HEK293T (cell line): ENCODE measurements around the gene HSBP1L1.

Experiments used
- BHLHE40 ChIP-seq: fragments of 450-650 bp; IDR thresholded peaks from 2 replicates; pipeline ENCODE4 v1.6.1; 2016; ENCODE audit warnings: mild to moderate bottlenecking, moderate library complexity, borderline replicate concordance
- CTBP1 ChIP-seq: fragments of 450-650 bp; IDR thresholded peaks from 2 replicates; pipeline ENCODE4 v1.6.1; 2016; ENCODE audit warnings: borderline replicate concordance
- FOXA1 ChIP-seq: fragments of 450-650 bp; IDR thresholded peaks from 2 replicates; pipeline ENCODE4 v1.6.1; 2016; ENCODE audit warnings: mild to moderate bottlenecking
- TARDBP ChIP-seq: fragments of 450-650 bp; IDR thresholded peaks from 2 replicates; pipeline ENCODE4 v1.6.1; 2016

- TF ChIP-seq BHLHE40 (no peak), CTBP1 (no peak), TARDBP (no peak), FOXA1 (no peak)
Observed at GRCh38 chr18:79991494-79991893, 27.1 kb downstream of the HSBP1L1 start.
